Right renal cortex interstitium (tissue), 3 donors: ENCODE measurements around the gene MFGE8. TPM values are rescaled to one million over a fixed set of nuclear protein-coding genes. Genes with fewer than 3 reads are reported as not detected.

Experiments
- DNase-seq, 3 donors: peaks; one replicate each; pipeline ENCODE4 v3.0.0-alpha.2; 2013; ENCODE audit warnings: low read depth in 3 of 3, low spot score in 2 of 3
- polyA plus RNA-seq, 3 donors: library from polyadenylated mRNA; unstranded; fragments of 120-200 nt; gene quantifications; one replicate each; pipeline ENCODE4 v1.2.1, GENCODE V29; 2013; ENCODE audit not compliant: insufficient read length in 3 of 3

Gene MFGE8
- polyA plus RNA-seq, 3 donors: 72.0 to 96.5 (median 91.2) TPM

DNA sequence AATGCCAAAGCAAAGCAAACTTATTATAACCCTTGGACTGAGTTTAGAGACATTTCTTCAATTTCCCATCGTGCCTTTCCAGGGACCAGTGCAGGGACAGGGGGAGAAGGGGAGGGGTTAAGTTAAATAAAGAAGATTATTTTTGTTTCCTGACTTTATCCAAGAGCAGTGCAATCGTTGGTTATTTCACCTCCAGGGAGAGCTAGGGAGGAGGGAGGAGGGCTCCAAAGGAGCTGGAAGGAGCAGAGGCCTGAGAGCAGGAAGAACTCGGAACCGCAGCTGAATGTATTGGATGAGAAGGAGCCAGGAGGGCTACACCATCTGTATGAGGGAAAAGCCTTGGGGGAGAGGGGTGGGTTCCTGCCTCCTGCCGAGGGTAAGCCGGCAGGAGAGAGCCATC, 38.5 kb downstream of the MFGE8 start:
- no peak for DNase-seq

DNA sequence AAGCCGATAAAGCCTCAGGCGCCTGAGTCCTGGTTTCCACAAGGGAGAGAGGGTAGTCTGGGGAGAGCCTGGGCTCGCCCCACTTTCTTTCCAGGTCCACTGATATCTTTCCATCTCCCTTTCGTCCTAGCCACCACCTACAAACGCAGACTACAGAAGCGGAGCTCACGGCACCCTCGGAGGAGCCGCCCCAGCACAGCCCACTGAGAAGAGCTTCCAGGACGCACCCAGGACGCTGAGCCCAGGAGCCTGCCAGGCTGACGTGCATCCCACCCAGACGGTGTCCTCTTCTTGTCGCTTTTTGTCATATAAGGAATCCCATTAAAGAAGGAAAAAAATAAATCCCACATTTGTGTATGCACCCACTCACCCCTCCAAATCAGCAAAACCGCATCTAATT, 38.9 kb downstream of the MFGE8 start:
- no peak for DNase-seq

DNA sequence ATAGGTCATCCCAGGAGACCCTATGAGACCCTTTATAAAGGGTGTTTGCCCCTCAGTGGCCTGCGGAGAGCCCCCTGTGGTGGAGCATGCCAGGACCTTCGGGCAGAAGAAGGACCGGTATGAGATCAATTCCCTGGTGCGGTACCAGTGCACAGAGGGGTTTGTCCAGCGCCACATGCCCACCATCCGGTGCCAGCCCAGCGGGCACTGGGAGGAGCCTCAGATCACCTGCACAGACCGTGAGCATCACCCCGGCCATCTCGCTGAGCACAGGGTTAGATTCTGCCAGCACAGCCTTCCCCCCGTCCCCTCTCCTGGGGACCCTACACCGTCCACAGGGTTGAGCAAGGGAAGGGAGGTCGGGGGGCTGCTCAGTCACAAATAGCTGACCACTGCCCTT, 39.4 kb downstream of the MFGE8 start:
- DNase-seq: no peak

DNA sequence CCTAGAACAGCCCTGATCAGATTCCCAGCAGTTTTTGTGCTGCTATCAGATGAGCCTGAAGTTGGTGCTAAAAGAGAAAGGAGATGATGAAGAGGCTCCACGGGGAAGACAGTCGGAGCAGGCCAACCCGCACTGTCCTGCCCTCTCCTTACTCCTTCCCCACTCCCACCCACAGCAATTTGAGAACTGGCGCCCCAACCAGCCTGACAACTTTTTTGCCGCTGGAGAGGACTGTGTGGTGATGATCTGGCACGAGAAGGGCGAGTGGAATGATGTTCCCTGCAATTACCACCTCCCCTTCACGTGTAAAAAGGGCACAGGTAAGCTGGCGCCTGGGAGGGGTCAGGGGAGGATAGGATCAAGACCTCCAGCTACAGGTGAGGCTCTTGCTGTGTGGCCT, 40.5 kb downstream of the MFGE8 start:
- no peak for DNase-seq

DNA sequence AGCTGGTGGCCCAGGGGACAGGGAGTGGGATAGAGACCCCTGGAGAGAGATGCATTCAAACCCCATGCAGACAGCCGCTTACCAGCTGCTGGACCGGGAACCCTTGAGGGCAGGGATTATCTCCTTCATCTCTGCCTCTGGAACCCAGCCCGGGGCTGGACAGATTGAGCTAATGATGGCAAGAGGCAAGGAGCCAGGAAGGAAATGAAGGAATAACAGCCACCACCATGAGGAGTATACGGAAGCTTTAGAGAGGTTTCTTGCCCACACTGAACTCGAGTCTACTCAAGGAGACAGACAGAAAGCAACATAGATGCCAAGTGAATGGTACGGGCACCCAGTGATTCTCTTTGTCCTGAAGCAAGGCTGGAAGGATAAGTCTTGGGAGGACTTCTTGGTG, 41.1 kb downstream of the MFGE8 start:
- DNase-seq: no peak

DNA sequence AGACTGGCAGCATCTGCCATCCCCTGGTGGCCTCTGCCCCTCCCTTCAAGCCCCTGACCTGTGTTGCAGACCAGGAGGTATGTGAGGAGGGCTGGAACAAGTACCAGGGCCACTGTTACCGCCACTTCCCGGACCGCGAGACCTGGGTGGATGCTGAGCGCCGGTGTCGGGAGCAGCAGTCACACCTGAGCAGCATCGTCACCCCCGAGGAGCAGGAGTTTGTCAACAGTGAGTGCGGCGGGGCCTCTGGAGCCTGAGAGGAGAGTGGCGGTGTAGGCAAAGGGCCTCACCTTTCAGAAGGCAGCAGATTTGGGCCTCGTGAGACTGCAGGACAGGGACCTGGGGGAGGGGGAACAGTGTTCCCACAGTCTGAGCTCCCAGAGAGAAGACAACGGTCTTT, 41.9 kb downstream of the MFGE8 start:
- DNase-seq: no peak

DNA sequence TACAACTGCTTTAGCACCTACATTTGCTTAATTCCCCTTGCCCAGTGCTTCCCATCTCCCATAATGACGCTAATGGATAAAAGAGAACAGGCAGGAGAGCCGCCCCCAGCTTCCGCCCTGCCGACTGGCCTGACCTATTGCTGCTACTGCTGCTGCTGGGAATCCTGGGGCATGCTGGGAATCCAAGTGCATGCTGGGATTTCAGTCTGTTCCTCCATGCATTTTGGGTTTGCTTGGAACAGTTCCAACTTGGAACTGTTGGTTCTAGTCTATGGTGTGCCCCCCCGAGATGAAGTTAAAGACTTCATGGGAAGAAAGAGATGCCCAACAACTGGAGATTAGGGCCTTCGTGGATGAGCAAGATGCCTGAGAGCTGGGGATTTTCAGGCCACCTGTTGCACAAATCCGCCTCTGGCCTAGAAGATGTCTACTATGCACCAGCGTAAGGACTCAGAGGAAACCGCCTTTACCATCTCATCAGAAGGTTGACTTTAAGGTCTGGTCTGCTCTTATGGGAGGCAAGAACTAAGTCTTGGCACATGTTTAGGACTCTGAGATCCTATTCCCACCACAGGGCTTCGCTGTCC, 46.8 kb downstream of the MFGE8 start:
- DNase-seq: no peak

DNA sequence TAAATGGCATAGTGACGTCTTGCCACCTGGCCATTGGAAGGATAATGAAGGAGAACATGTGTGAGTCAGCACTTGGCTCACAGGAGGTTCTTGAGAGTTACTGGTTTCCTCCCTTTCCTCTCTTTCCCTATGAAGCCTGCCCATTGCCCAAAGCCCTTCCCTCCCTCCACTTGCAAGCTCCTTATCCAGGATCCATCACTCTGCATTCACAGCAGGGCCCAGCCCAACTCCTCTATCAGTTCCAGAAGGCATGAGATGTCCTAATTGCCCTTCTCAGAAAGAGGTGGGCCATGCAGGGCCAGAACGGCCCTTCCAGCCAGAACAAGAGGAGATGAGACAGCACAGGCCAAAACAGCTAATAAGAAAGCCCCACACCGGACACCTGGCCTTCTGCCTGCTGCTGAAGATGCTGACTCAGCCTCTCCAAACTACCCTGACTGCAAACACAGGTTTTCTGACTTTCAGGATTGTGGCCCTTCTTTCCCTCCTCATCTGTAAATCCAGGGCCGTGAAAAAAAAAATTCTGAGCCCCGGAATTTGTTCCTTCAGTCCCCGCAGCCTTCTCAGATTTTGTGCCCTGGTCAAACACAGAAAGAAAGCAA, 47.6 kb downstream of the MFGE8 start:
- no peak for DNase-seq

DNA sequence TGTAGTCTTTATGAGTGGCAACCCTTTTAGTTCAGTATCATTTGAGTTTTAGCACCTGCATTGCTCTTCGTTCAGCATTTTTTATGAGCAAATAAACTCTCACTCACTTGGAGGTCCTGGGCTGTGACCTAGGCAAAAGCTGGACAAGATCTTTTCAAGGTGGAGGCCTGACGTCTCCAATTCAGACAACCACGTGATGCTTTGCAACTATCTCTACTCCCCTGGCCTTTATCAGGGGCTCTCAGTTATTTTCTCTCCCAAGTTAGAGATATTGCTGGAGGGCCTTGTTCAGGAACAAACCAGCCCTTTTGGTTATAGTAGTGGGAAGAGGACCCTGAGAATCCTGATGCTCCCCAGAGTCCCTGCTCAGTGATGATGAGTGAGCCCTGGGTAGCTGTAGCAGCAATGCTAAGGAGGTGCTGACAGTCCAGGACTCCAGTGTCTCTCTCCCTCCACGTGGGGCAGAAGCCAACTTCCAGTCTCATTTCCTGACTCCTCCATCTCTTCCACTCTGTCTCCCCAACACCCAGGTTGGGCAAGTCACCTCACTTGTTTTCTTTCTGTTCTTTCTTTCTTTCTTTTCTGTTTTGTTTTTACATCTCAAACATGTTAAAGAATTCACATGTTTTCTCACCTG, 48.2 kb downstream of the MFGE8 start:
- DNase-seq: no peak

DNA sequence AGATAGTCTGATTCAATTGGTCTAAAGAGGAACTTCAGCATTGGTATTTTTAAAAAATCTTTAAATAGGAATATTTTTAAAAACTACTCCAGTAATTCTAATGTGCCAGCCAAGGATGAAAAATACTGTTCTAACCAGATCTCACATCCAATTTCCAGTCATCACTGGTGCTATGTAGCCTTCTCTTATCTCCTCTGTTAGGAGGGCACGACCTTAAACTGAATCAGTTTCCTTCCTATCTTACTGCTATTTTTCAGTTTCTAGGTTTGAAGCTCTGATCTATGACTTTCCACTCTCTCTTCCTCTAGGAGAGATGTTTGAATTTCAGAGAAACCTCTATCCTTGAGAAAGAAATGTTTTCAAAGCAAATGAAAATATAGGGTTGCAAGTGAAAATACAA, 49.8 kb downstream of the MFGE8 start:
- no peak for DNase-seq

DNA sequence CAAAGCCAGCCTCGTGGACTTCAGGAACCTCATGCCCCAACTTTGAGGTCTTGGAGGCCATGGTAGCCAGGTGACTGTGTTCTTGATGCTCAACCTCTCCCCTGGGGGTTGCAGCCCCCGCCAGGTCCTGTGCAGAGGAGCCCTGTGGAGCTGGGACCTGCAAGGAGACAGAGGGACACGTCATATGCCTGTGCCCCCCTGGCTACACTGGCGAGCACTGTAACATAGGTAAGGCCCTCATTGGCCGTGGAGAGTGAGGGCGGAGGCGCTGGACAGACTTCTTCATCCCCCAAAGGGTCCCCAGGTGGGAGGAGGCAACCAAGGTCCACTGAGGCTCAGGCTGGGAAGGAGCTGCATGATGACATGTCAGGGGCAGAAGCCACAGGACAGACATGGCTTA, 53.0 kb downstream of the MFGE8 start:
- no peak for DNase-seq

DNA sequence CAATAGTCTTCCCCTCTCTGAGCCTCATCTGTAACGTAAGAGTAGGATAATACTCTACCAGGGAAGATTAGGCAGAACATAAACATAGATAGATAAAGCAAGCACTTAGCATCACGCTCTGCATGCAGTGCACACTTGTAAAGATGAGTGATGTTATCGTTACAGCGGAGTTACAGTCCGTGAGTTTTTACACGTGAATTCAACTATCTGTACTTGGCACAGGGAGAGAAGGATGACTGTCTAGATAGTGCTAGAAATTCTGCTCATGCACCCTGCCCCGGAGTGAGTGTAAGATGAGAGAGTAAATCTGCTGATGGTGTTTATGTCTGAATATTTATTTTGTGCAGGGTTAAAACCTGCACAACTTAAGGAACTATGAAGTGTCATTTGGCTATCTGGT, 53.6 kb downstream of the MFGE8 start:
- DNase-seq: no peak

DNA sequence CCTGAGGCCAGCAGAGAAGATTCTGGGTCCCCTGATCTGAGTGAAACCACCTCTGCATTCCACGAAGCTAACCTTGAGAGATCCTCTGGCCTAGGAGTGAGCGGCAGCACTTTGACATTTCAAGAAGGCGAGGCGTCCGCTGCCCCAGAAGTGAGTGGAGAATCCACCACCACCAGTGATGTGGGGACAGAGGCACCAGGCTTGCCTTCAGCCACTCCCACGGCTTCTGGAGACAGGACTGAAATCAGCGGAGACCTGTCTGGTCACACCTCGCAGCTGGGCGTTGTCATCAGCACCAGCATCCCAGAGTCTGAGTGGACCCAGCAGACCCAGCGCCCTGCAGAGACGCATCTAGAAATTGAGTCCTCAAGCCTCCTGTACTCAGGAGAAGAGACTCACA, 54.2 kb downstream of the MFGE8 start:
- DNase-seq: no peak

DNA sequence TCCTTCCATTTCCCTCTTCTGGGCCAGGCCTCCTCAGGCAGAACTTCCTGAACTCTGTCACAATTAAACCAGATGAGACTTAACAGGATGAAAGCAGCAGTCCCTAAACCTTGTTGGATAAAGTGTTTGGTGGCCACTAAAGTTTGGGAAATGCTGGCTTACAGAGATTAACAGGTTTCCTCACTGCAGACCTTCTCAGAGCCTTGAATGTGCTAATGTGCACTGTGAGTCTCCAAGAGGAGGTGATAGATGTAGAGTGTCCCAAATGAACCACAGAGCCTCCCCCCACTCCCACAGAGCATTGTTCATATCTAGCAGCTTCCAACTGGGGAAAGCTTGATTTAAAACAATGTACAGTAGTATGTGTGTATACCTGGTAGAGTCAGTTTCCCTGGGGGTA, 60.7 kb downstream of the MFGE8 start:
- DNase-seq: no peak

DNA sequence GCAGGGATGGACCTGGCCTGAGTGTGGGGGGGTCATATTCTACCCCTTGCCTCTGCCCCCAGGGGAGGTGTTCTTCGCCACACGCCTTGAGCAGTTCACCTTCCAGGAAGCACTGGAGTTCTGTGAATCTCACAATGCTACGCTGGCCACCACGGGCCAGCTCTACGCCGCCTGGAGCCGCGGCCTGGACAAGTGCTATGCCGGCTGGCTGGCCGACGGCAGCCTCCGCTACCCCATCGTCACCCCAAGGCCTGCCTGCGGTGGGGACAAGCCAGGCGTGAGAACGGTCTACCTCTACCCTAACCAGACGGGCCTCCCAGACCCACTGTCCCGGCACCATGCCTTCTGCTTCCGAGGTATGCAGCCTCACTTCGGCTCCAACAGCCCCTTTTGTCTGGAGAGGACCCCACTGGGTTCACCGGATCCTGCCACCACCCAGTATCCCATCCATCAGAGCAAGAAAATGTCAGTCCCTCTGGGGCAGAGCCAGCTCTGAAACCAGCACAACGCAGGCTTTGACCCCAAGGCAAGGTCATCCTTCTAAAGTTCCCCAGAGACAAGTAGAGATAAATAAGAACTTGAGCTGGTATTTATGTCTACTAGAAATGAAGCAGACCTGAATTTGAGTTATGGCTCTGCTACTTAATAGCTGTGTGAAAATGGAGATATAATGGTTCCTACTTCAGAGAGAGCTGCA, 63.7 kb downstream of the MFGE8 start:
- DNase-seq: no peak

Other genes starting within 250 kb of the MFGE8 start
- 1 to 10 TPM; 2.7 to 4.9 (median 4.8) TPM for gene ACAN, start 109.9 kb downstream of the MFGE8 start, polyA plus RNA-seq
- 1 to 10 TPM; 2.1 to 3.9 (median 2.2) TPM for gene HAPLN3, start 17.8 kb downstream of the MFGE8 start, polyA plus RNA-seq
- 10 to 100 TPM; 32.7 to 35.7 (median 33.8) TPM for gene ABHD2, start 175.1 kb upstream of the MFGE8 start, polyA plus RNA-seq